ENCODE measurements around the gene KLHL14. TPM values are rescaled to one million over a fixed set of nuclear protein-coding genes. Genes with fewer than 3 reads are reported as not detected.

The KLHL14 gene
- total and polyA plus RNA-seq, 2 of the 13 experiments (the other 11 are each of a cell fraction or from before 2014, with no cell fraction given): 16.0 to 41.8 TPM

- TF ChIP-seq PRDM10 (CRISPR knock-in tag; IDR thresholded peaks at IDR 0.05; ENCODE audit: low read depth) (no peak), PCBP2 (optimal IDR thresholded peaks at IDR 0.05; ENCODE audit: low read depth, low read length, poor library complexity, severe bottlenecking) (no peak), TP53 (CRISPR knock-in tag; conservative IDR thresholded peaks at IDR 0.05) (no peak), RAD21 (CRISPR knock-in tag; IDR thresholded peaks at IDR 0.05) (peak; percentile 74), ZBTB34 (CRISPR knock-in tag; IDR thresholded peaks at IDR 0.05) (no peak), ATF1 (CRISPR knock-in tag; IDR thresholded peaks at IDR 0.05) (no peak), CSRNP2 (CRISPR knock-in tag; conservative IDR thresholded peaks at IDR 0.05; ENCODE audit: low read depth) (no peak), SAP130 (CRISPR knock-in tag; IDR thresholded peaks at IDR 0.05; ENCODE audit: low read depth) (no peak), ZNF362 (CRISPR knock-in tag; IDR thresholded peaks at IDR 0.05; ENCODE audit: borderline replicate concordance) (peak; percentile 71; the same call in 1 of the 2 replicates), TEF (CRISPR knock-in tag; IDR thresholded peaks at IDR 0.05) (no peak), ZC3H4 (CRISPR knock-in tag; IDR thresholded peaks at IDR 0.05; ENCODE audit: borderline replicate concordance) (no peak), KLF16 (CRISPR knock-in tag; IDR thresholded peaks at IDR 0.05) (0 out of 4 replicates have a peak, but pooled peaks of 1 of the 2 experiments have one; percentile 45), MED1 (CRISPR knock-in tag; IDR thresholded peaks at IDR 0.05) (0 out of 2 replicates have a peak, but pooled peaks have one; percentile 20), NFKB2 (CRISPR knock-in tag; IDR thresholded peaks at IDR 0.05; ENCODE audit: borderline replicate concordance) (no peak), MXD1 (CRISPR knock-in tag; IDR thresholded peaks at IDR 0.05) (no peak), DR1 (CRISPR knock-in tag; IDR thresholded peaks at IDR 0.05) (no peak), MLXIP (CRISPR knock-in tag; IDR thresholded peaks at IDR 0.05; ENCODE audit: borderline replicate concordance) (no peak)
Observed at GRCh38 chr18:32714571-32715148, 58.2 kb downstream of the KLHL14 start (continued).

All from HepG2 (cell line).